SK-N-SH (cell line): ENCODE data around the gene ANO2. TPM values are rescaled to one million over a fixed set of nuclear protein-coding genes. Genes with fewer than 3 reads are reported as not detected.

Experiments
- CTCF ChIA-PET: fragments of 300-600, 350-600 bp; formaldehyde crosslinking; extraction: SDS; loops from one replicate; lab custom pipeline; 2021; lab: Yijun Ruan, JAX
- POLR2A ChIA-PET: fragments of 350-600 bp; sonication (Branson Sonifier 250); formaldehyde crosslinking; extraction: SDS; loops from one replicate; lab custom pipeline; 2020; ENCODE audit warnings: antibody characterized with exemption, inconsistent platforms; lab: Yijun Ruan, JAX
- DNase-seq: peaks from one replicate; pipeline ENCODE4 v3.0.0; 2012
- H2AFZ ChIP-seq: fragments of 200-600 bp; sonication (generic); 2 replicates; pipeline ENCODE4 v1.8.1; 2016; ENCODE audit warnings: antibody characterized with exemption, mild to moderate bottlenecking, low read depth
- H3F3A ChIP-seq: fragments of 200-600 bp; sonication (generic); replicated peaks from 2 replicates; pipeline ENCODE3; 2016; ENCODE audit warnings: antibody characterized with exemption, mild to moderate bottlenecking; ENCODE audit not compliant: insufficient read depth
- H3K27ac ChIP-seq, 2 experiments: fragments of 200-500 bp in 1 of 2; fragments of 200-600 bp in 1 of 2; sonication (Bioruptor generic) in 1 of 2; sonication (generic), shearing (Covaris generic) in 1 of 2; 2 replicates each; pipeline versions ENCODE4 v1.5.1 to v1.6.1; 2014 to 2016; ENCODE audit warnings: low read depth in 2 of 2, inconsistent platforms in 1 of 2, low read length in 1 of 2, mild to moderate bottlenecking in 1 of 2, mixed read lengths in 1 of 2
- H3K27me3 ChIP-seq: fragments of 200-600 bp; sonication (generic), shearing (Covaris generic); 2 replicates; pipeline ENCODE4 v1.6.1; 2016; ENCODE audit warnings: mixed run types; ENCODE audit not compliant: insufficient read depth
- H3K36me3 ChIP-seq, 2 experiments: fragments of 200-500 bp in 1 of 2; fragments of 200-600 bp in 1 of 2; sonication (Bioruptor generic) in 1 of 2; sonication (generic) in 1 of 2; replicated peaks in 1 of 2; 2 replicates each; pipeline versions ENCODE3 to v1.5.1; 2014 to 2016; ENCODE audit warnings: low read length in 1 of 2, mild to moderate bottlenecking in 1 of 2; ENCODE audit not compliant: insufficient read depth in 2 of 2, control insufficient read depth in 1 of 2
- H3K4me1 ChIP-seq, 2 experiments: fragments of 200-500 bp in 1 of 2; fragments of 200-600 bp in 1 of 2; sonication (Bioruptor generic) in 1 of 2; sonication (generic), shearing (Covaris generic) in 1 of 2; 2 replicates each; pipeline versions ENCODE4 v1.5.1 to v1.6.1; 2014 to 2016; ENCODE audit warnings: low read depth in 1 of 2, low read length in 1 of 2, mixed run types in 1 of 2; ENCODE audit not compliant: insufficient read depth in 2 of 2, control insufficient read depth in 1 of 2
- H3K4me2 ChIP-seq: fragments of 200-600 bp; sonication (generic), shearing (Covaris generic); 2 replicates; pipeline ENCODE4 v1.6.1; 2017; ENCODE audit warnings: mixed run types
- H3K4me3 ChIP-seq, 2 experiments: fragments of 200-500 bp in 1 of 2; fragments of 200-600 bp in 1 of 2; sonication (Bioruptor generic) in 1 of 2; sonication (generic), shearing (Covaris generic) in 1 of 2; 2 replicates each; pipeline versions ENCODE4 v1.5.1 to v1.8.1; 2014 to 2016; ENCODE audit warnings: low read depth in 2 of 2, inconsistent platforms in 1 of 2, low read length in 1 of 2, mild to moderate bottlenecking in 1 of 2, mixed read lengths in 1 of 2, moderate library complexity in 1 of 2
- H3K79me2 ChIP-seq: fragments of 200-600 bp; sonication (generic); 2 replicates; pipeline ENCODE4 v1.8.1; 2017; ENCODE audit warnings: mild to moderate bottlenecking; ENCODE audit not compliant: insufficient read depth
- H3K9ac ChIP-seq: fragments of 200-600 bp; sonication (generic); 2 replicates; pipeline ENCODE4 v1.6.1; 2017; ENCODE audit warnings: mixed run types
- H3K9me2 ChIP-seq: fragments of 200-600 bp; sonication (generic); 2 replicates; pipeline ENCODE4 v1.6.1; 2017; ENCODE audit warnings: mixed run types
- H3K9me3 ChIP-seq: fragments of 200-600 bp; sonication (generic); 2 replicates; pipeline ENCODE4 v1.6.1; 2017; ENCODE audit warnings: mixed run types, mild to moderate bottlenecking, moderate library complexity
- H4K20me1 ChIP-seq: fragments of 200-600 bp; sonication (generic); 2 replicates; pipeline ENCODE4 v1.6.1; 2017; ENCODE audit warnings: mild to moderate bottlenecking, mixed run types; ENCODE audit not compliant: insufficient read depth
- FOXM1 ChIP-seq: IDR thresholded peaks from 2 replicates; pipeline ENCODE4 v1.4.0; 2012; ENCODE audit warnings: low read depth, mild to moderate bottlenecking
- GABPA ChIP-seq: IDR thresholded peaks from 2 replicates; pipeline ENCODE4 v1.4.0; 2012; ENCODE audit warnings: low read depth, mild to moderate bottlenecking
- PBX3 ChIP-seq: IDR thresholded peaks from 2 replicates; pipeline ENCODE4; 2012
- POLR2AphosphoS5 ChIP-seq: IDR thresholded peaks from 2 replicates; pipeline ENCODE4 v1.6.1; 2012; ENCODE audit warnings: low read depth, low read length
- RCOR1 ChIP-seq: fragments of 150-350 bp; IDR thresholded peaks from 2 replicates; pipeline ENCODE4 v1.6.1; 2017; ENCODE audit warnings: antibody characterized with exemption, low read length
- SIN3A ChIP-seq: IDR thresholded peaks from 2 replicates; pipeline ENCODE4 v1.6.1; 2012; ENCODE audit warnings: low read depth, mild to moderate bottlenecking, low read length, moderate library complexity, borderline replicate concordance
- SMC3 ChIP-seq: IDR thresholded peaks from 2 replicates; pipeline ENCODE4 v1.6.1; 2012; ENCODE audit warnings: low read depth, low read length, improper control_type of control experiment
- TAF1 ChIP-seq: IDR thresholded peaks from 2 replicates; pipeline ENCODE4 v1.6.1; 2012; ENCODE audit warnings: low read depth, mild to moderate bottlenecking, low read length, moderate library complexity, borderline replicate concordance
- TCF12 ChIP-seq: IDR thresholded peaks from 2 replicates; pipeline ENCODE4 v1.4.0; 2012
- WGBS: methylation state at CpG from one replicate; pipeline ENCODE4 v1.1.6; 2017; ENCODE audit warnings: low lambda C conversion rate; 5-methylcytosine and 5-hydroxymethylcytosine counted together
- polyA plus RNA-seq, 3 experiments: library from polyadenylated mRNA; depleted of rRNA; stranded (reverse); fragments of >200 nt; gene quantifications; 2 replicates each; pipeline ENCODE4 v1.2.3, GENCODE V29; 2012
- TF ChIP-seq, protein P1 (sequence below): IDR thresholded peaks from 2 replicates; pipeline ENCODE4 v1.6.1; 2012; ENCODE audit warnings: mild to moderate bottlenecking, low read depth, low read length, moderate library complexity
- TF ChIP-seq, protein P2 (sequence below): IDR thresholded peaks from 2 replicates; pipeline ENCODE4 v1.4.0; 2012; ENCODE audit warnings: low read depth, borderline replicate concordance
- TF ChIP-seq, protein P3 (sequence below): fragments of 150-350 bp; IDR thresholded peaks from 2 replicates; pipeline ENCODE4 v1.6.1; 2016; ENCODE audit warnings: mild to moderate bottlenecking, low read depth, low read length

The ANO2 gene
- polyA plus RNA-seq, 1 of the 3 experiments (the other 2 are of a cell fraction), result not detected

GRCh38 chr12:5874514-5874913 is 70.5 kb downstream of the ANO2 start:
- H3K36me3 ChIP-seq, result no peaks in the 10 kb centered on the region
- H2AFZ ChIP-seq, result no peak overlapping the region
- POLR2A ChIA-PET, result no interaction called here
- H3K27me3 ChIP-seq, result peaks cover 19% of the 10 kb centered on the region; the same call in 1 of the 2 replicates
- H3K4me1 ChIP-seq, result no peaks in the 10 kb centered on the region
- CTCF ChIA-PET, result interaction anchor here (0.8 kb wide), 1 partner anchor 129 kb away, joined by 3 read pairs; no protein-coding TSS in a partner anchor
- H3K9me2 ChIP-seq, result no peaks in the 10 kb centered on the region
- no peak overlapping the region for H3K4me2 ChIP-seq
- H3K27ac ChIP-seq, result no peak overlapping the region
- H3K9ac ChIP-seq, result no peak overlapping the region
- H4K20me1 ChIP-seq, result no peaks in the 10 kb centered on the region
- DNase-seq, result no peak
- H3K79me2 ChIP-seq, result no peaks in the 10 kb centered on the region
- WGBS, result 1% methylated on average over 8 of the region's 8 CpGs
- no peaks in the 10 kb centered on the region for H3F3A ChIP-seq
- H3K4me3 ChIP-seq, result no peak overlapping the region
- no peaks in the 10 kb centered on the region for H3K9me3 ChIP-seq
- TF ChIP-seq POLR2AphosphoS5 (no peak), PBX3 (no peak), GABPA (no peak), TCF12 (no peak), SIN3A (no peak), SMC3 (no peak), TAF1 (no peak), FOXM1 (no peak), RCOR1 (no peak)
- TF ChIP-seq, protein P1, sequence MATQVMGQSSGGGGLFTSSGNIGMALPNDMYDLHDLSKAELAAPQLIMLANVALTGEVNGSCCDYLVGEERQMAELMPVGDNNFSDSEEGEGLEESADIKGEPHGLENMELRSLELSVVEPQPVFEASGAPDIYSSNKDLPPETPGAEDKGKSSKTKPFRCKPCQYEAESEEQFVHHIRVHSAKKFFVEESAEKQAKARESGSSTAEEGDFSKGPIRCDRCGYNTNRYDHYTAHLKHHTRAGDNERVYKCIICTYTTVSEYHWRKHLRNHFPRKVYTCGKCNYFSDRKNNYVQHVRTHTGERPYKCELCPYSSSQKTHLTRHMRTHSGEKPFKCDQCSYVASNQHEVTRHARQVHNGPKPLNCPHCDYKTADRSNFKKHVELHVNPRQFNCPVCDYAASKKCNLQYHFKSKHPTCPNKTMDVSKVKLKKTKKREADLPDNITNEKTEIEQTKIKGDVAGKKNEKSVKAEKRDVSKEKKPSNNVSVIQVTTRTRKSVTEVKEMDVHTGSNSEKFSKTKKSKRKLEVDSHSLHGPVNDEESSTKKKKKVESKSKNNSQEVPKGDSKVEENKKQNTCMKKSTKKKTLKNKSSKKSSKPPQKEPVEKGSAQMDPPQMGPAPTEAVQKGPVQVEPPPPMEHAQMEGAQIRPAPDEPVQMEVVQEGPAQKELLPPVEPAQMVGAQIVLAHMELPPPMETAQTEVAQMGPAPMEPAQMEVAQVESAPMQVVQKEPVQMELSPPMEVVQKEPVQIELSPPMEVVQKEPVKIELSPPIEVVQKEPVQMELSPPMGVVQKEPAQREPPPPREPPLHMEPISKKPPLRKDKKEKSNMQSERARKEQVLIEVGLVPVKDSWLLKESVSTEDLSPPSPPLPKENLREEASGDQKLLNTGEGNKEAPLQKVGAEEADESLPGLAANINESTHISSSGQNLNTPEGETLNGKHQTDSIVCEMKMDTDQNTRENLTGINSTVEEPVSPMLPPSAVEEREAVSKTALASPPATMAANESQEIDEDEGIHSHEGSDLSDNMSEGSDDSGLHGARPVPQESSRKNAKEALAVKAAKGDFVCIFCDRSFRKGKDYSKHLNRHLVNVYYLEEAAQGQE, result no peak
- TF ChIP-seq, protein P2, sequence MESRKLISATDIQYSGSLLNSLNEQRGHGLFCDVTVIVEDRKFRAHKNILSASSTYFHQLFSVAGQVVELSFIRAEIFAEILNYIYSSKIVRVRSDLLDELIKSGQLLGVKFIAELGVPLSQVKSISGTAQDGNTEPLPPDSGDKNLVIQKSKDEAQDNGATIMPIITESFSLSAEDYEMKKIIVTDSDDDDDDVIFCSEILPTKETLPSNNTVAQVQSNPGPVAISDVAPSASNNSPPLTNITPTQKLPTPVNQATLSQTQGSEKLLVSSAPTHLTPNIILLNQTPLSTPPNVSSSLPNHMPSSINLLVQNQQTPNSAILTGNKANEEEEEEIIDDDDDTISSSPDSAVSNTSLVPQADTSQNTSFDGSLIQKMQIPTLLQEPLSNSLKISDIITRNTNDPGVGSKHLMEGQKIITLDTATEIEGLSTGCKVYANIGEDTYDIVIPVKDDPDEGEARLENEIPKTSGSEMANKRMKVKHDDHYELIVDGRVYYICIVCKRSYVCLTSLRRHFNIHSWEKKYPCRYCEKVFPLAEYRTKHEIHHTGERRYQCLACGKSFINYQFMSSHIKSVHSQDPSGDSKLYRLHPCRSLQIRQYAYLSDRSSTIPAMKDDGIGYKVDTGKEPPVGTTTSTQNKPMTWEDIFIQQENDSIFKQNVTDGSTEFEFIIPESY, result no peak
- TF ChIP-seq, protein P3, sequence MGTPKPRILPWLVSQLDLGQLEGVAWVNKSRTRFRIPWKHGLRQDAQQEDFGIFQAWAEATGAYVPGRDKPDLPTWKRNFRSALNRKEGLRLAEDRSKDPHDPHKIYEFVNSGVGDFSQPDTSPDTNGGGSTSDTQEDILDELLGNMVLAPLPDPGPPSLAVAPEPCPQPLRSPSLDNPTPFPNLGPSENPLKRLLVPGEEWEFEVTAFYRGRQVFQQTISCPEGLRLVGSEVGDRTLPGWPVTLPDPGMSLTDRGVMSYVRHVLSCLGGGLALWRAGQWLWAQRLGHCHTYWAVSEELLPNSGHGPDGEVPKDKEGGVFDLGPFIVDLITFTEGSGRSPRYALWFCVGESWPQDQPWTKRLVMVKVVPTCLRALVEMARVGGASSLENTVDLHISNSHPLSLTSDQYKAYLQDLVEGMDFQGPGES, result no peak
